Measurements from ENCODE around the gene ANOS1.

DNA sequence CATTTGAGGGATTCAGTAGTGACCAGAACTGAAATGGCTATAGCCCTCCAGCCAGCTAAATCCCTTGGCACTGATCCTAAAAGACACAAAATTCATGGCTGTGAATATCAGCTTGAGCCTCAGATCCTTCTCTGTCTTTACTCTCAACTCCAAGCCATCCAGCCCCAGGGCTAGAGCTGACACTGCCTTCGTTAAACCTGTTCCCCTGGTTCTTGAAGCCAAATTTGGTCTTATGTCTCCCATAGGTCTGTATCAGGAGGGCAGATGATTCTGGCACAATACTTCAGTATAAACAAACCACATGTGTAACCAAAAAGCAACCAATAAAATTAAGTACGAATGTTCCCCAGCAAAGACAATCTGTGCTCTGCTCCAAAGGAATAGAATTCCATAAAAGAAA, 78.0 kb downstream of the ANOS1 start:
- no peak for TF ChIP-seq POLR2AphosphoS5 (IDR thresholded peaks at IDR 0.05)
- no peak for TF ChIP-seq EP300 (IDR thresholded peaks at IDR 0.05)
